Activated naive CD4-positive, alpha-beta T cell treated with anti-CD3 and anti-CD28 coated beads, Interleukin-2, amount 50 U/mL, for 24 hours (primary cell): ENCODE data around the gene TNS4.

Source experiments
- H3K27ac Mint-ChIP-seq: one replicate; pipeline ENCODE4 v1.8.0; 2021; ENCODE audit warnings: mild to moderate bottlenecking, mixed read lengths
- H3K27me3 Mint-ChIP-seq: one replicate; pipeline ENCODE4 v1.8.0; 2021; ENCODE audit warnings: mixed read lengths
- H3K36me3 Mint-ChIP-seq: one replicate; pipeline ENCODE4 v1.8.0; 2021; ENCODE audit warnings: mixed read lengths
- H3K4me1 Mint-ChIP-seq: one replicate; pipeline ENCODE4 v1.8.0; 2021; ENCODE audit warnings: mixed read lengths
- H3K4me3 Mint-ChIP-seq: one replicate; pipeline ENCODE4 v1.8.0; 2021; ENCODE audit warnings: mild to moderate bottlenecking, mixed read lengths
- H3K9me3 Mint-ChIP-seq: one replicate; pipeline ENCODE4 v1.8.0; 2021; ENCODE audit warnings: mixed read lengths

Gene TNS4

DNA sequence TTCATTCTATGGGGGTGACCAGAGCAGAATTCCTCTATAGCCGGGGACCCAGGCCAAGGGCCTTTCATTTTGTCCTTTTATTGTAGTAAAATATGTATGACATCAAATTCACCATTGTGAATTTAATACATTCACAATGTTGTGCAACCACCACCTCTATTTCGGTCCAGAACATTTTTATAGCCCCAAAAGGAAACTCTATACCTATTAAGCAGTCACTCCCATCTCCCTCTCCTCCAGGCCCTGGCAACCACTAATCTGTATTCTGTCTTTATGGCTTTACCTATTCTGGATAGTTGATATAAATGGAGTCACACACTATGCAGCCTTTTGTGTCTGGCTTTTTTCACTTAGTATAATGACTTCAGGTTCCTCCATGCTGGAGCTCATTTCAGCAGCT is 9.7 kb upstream of the TNS4 start:
- Mint-ChIP-seq H3K4me1 (peaks cover 29% of the 10 kb centered on the region), H3K4me3 (no peak overlapping the region), H3K36me3 (no peaks in the 10 kb centered on the region), H3K27ac (no peak overlapping the region), H3K9me3 (no peaks in the 10 kb centered on the region), H3K27me3 (peaks cover 1% of the 10 kb centered on the region)

DNA sequence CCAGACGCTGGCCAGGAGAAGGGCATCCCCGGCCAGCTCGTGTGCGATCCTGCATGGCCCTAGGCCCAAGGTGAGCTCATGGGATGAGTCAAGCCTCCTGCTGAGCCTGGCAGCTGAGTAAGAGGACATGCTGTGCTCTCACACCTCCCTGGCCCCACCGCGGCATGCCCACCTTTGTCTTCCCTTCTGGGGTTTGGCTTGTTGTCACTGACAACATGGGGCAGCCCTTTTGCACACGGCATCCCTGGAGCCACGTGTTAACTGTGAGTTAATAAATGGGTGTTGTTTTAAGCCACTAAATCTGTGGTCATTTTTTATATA is 8.9 kb upstream of the TNS4 start:
- Mint-ChIP-seq H3K4me1 (peaks cover 25% of the 10 kb centered on the region), H3K4me3 (no peak overlapping the region), H3K36me3 (no peaks in the 10 kb centered on the region), H3K27ac (no peak overlapping the region), H3K9me3 (no peaks in the 10 kb centered on the region), H3K27me3 (peaks cover 1% of the 10 kb centered on the region)

DNA sequence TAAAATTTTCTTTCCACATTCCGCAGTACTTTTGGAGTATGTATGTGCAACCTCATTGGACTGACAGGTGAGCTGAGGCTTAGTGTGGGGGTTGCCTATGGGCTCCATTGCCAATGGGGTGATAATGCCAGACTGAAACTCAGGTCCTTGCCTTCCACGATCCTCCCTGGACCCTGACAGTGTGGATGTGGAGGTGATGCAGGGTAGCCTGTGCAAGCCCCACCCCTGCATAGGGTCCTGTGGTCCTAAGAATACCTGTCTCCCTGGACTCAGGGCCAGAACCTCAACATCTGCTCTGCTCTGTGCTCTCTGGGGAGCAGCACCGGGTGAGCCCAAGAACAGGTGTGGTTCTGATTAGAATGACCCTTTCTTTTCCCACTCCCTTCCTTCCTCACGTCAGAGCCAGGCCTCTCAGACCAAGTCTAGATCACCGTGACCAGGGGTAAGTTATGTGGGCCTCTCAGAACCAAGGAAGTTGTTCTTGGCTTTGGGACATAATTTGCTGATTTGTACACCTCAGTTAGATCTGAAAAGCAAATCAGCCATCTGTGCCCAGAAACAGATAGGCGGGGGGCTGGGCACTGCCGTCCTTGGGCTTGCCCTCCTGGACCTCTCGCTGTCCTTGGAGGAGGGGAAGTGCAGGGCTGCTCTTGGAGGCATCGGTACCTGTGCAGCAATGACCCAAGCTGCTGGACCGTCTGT is 8.4 kb upstream of the TNS4 start:
- H3K36me3 Mint-ChIP-seq = no peaks in the 10 kb centered on the region
- H3K4me1 Mint-ChIP-seq = peaks cover 21% of the 10 kb centered on the region
- no peak overlapping the region for H3K4me3 Mint-ChIP-seq
- H3K9me3 Mint-ChIP-seq = no peaks in the 10 kb centered on the region
- H3K27me3 Mint-ChIP-seq = peaks cover 1% of the 10 kb centered on the region
- H3K27ac Mint-ChIP-seq = no peak overlapping the region

- H3K9me3 Mint-ChIP-seq = no peaks in the 10 kb centered on the region
- H3K27me3 Mint-ChIP-seq = no peaks in the 10 kb centered on the region
- peaks cover 10% of the 10 kb centered on the region for H3K4me1 Mint-ChIP-seq
- no peak overlapping the region for H3K4me3 Mint-ChIP-seq
- no peaks in the 10 kb centered on the region for H3K36me3 Mint-ChIP-seq
- H3K27ac Mint-ChIP-seq = no peak overlapping the region
Observed at GRCh38 chr17:40506786-40507185, 5.4 kb upstream of the TNS4 start.

- H3K9me3 Mint-ChIP-seq = no peaks in the 10 kb centered on the region
- no peaks in the 10 kb centered on the region for H3K36me3 Mint-ChIP-seq
- no peak overlapping the region for H3K27ac Mint-ChIP-seq
- H3K27me3 Mint-ChIP-seq = no peaks in the 10 kb centered on the region
- no peak overlapping the region for H3K4me3 Mint-ChIP-seq
- peaks cover 15% of the 10 kb centered on the region for H3K4me1 Mint-ChIP-seq
Observed at GRCh38 chr17:40503154-40503553, 1.7 kb upstream of the TNS4 start.

DNA sequence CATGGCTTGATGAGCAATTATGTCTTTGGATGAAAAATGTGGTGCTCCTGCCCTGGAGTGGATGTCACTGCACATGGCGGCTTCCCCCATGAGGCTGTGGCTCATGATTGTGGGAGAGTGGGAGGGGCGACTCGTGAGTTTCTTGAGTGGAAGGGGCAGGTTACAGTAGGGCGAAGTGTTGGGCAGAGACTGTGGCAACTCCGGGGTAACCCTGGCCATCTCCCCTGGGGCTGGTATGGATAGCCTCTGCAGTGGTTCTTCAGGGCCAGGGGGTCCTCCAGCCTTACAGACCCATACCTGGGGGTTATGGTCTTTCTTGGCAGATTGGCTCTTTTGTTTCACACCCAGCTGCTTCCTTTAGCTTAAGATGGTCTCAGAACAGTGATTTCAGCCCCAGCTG is 1.3 kb upstream of the TNS4 start:
- no peak overlapping the region for H3K27ac Mint-ChIP-seq
- no peaks in the 10 kb centered on the region for H3K36me3 Mint-ChIP-seq
- H3K4me1 Mint-ChIP-seq = peaks cover 15% of the 10 kb centered on the region
- H3K9me3 Mint-ChIP-seq = no peaks in the 10 kb centered on the region
- H3K27me3 Mint-ChIP-seq = no peaks in the 10 kb centered on the region
- H3K4me3 Mint-ChIP-seq = no peak overlapping the region

DNA sequence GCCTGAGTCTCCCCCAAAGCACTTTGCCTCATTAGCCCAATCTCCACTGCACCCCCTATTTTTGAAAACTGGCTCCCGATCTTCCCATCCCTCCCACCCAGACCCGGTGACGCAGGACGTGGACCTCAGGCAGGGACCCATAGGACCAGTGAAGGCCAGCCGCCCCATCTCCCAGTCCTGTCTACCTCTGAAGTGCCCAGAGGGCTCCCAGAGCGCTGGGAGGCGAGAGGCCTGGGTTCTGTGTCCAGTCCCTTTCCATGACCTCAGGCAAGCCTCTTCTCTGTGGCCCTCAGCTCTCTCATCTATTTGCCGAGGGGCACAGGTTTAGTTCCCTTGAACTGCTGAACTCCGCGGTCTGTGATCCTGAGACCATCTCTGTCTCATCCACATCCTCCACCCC is 714 bp downstream of the TNS4 start:
- no peak overlapping the region for H3K27ac Mint-ChIP-seq
- H3K36me3 Mint-ChIP-seq = no peaks in the 10 kb centered on the region
- H3K4me3 Mint-ChIP-seq = no peak overlapping the region
- H3K4me1 Mint-ChIP-seq = peaks cover 11% of the 10 kb centered on the region
- no peaks in the 10 kb centered on the region for H3K27me3 Mint-ChIP-seq
- no peaks in the 10 kb centered on the region for H3K9me3 Mint-ChIP-seq

GRCh38 chr17:40500190-40500589 is 1.2 kb downstream of the TNS4 start:
- Mint-ChIP-seq H3K27ac (peak overlapping the region; percentile 68), H3K36me3 (no peaks in the 10 kb centered on the region), H3K4me3 (no peak overlapping the region), H3K9me3 (no peaks in the 10 kb centered on the region), H3K4me1 (peaks cover 6% of the 10 kb centered on the region), H3K27me3 (no peaks in the 10 kb centered on the region)

- H3K9me3 Mint-ChIP-seq = no peaks in the 10 kb centered on the region
- H3K36me3 Mint-ChIP-seq = no peaks in the 10 kb centered on the region
- no peak overlapping the region for H3K27ac Mint-ChIP-seq
- H3K4me3 Mint-ChIP-seq = no peak overlapping the region
- no peaks in the 10 kb centered on the region for H3K27me3 Mint-ChIP-seq
- peaks cover 5% of the 10 kb centered on the region for H3K4me1 Mint-ChIP-seq
Observed at GRCh38 chr17:40499551-40500189, 1.8 kb downstream of the TNS4 start.

GRCh38 chr17:40498281-40499084 is 2.9 kb downstream of the TNS4 start:
- no peak overlapping the region for H3K27ac Mint-ChIP-seq
- H3K27me3 Mint-ChIP-seq = no peaks in the 10 kb centered on the region
- H3K4me3 Mint-ChIP-seq = no peak overlapping the region

DNA sequence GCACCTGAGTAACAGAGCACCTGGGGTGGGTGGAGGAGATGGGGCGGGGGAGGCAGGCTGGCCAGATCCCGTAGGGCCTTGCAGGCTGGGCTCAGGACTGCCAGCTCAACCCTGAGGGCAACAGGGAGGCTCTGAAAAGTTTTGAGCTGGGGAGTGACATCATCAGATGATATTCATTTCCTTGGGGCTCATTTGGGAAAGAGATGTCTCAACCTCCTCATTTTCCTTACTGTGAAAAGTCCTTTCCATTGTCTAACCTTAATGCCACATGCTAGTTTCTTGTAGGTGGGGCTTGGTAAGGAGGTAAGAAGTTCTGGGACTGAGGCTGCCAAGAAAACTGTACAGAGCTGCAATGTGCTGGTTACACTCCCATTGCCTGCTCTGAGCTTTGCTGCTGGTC is 3.7 kb downstream of the TNS4 start:
- H3K9me3 Mint-ChIP-seq = no peaks in the 10 kb centered on the region
- no peaks in the 10 kb centered on the region for H3K27me3 Mint-ChIP-seq
- no peak overlapping the region for H3K4me3 Mint-ChIP-seq
- H3K36me3 Mint-ChIP-seq = no peaks in the 10 kb centered on the region
- no peak overlapping the region for H3K27ac Mint-ChIP-seq
- H3K4me1 Mint-ChIP-seq = peaks cover 5% of the 10 kb centered on the region

More at GRCh38 chr17:40498281-40499084, 2.9 kb downstream of the TNS4 start:
- no peaks in the 10 kb centered on the region for H3K36me3 Mint-ChIP-seq
- no peaks in the 10 kb centered on the region for H3K9me3 Mint-ChIP-seq
- peaks cover 5% of the 10 kb centered on the region for H3K4me1 Mint-ChIP-seq

DNA sequence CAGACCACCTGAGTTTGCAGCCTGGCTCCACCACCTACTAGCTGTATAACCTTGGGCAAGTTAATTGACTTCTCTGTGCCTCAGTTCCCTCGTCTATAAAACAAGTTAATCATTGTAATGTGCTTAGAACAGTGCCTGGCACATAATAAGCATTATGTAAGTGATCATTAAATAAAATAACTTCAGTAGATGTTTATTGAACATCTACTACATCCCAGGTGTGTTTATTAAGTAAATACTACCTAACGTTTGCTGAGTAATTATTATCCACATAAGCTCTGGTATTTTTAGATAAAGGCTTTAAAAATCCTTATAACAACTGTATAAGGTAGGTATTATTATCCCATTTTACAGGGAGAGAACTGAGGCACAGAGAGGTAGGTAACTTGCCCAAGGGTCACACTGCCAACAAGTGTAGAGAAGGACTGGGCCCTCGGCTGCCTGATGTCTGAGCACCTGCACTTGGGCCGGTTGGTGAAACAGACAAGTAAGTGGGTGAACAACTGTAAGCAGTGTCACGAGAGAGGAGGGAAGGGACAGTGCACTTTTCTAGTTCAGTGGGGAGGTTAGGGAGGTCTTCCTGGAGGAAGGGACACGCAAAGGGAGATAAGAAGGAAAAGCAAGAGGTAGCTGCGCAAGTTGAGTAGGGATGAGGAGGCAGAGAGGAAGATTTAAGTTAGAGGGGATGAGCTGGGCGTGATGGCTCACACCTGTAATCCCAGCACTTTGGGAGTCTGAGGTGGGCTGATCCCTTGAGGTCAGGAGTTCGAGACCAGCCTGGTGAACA is 4.6 kb downstream of the TNS4 start:
- H3K9me3 Mint-ChIP-seq = no peaks in the 10 kb centered on the region
- peaks cover 7% of the 10 kb centered on the region for H3K4me1 Mint-ChIP-seq
- H3K27me3 Mint-ChIP-seq = no peaks in the 10 kb centered on the region
- no peak overlapping the region for H3K4me3 Mint-ChIP-seq
- H3K36me3 Mint-ChIP-seq = no peaks in the 10 kb centered on the region
- peak overlapping the region; percentile 59 for H3K27ac Mint-ChIP-seq

GRCh38 chr17:40496170-40496569 is 5.3 kb downstream of the TNS4 start:
- no peaks in the 10 kb centered on the region for H3K9me3 Mint-ChIP-seq

GRCh38 chr17:40495140-40495539 is 6.3 kb downstream of the TNS4 start:
- Mint-ChIP-seq H3K27me3 (no peaks in the 10 kb centered on the region), H3K4me1 (peaks cover 20% of the 10 kb centered on the region), H3K4me3 (no peak overlapping the region), H3K27ac (no peak overlapping the region), H3K36me3 (no peaks in the 10 kb centered on the region), H3K9me3 (no peaks in the 10 kb centered on the region)

More at GRCh38 chr17:40496170-40496569, 5.3 kb downstream of the TNS4 start:
- no peak overlapping the region for H3K27ac Mint-ChIP-seq
- no peak overlapping the region for H3K4me3 Mint-ChIP-seq
- peaks cover 14% of the 10 kb centered on the region for H3K4me1 Mint-ChIP-seq
- no peaks in the 10 kb centered on the region for H3K27me3 Mint-ChIP-seq
- H3K36me3 Mint-ChIP-seq = no peaks in the 10 kb centered on the region

GRCh38 chr17:40493697-40494096 is 7.7 kb downstream of the TNS4 start:
- no peaks in the 10 kb centered on the region for H3K9me3 Mint-ChIP-seq
- H3K4me3 Mint-ChIP-seq = no peak overlapping the region
- H3K27ac Mint-ChIP-seq = no peak overlapping the region
- no peaks in the 10 kb centered on the region for H3K27me3 Mint-ChIP-seq
- peaks cover 33% of the 10 kb centered on the region for H3K4me1 Mint-ChIP-seq
- no peaks in the 10 kb centered on the region for H3K36me3 Mint-ChIP-seq
